HG03575 (cell line): ENCODE results near the gene PCSK6.

Source experiments
- ATAC-seq: cut with Tn5 transposase; IDR thresholded peaks from one replicate; pipeline ENCODE4 v1.9.1; 2021; ENCODE audit not compliant: unreplicated experiment, insufficient number of reproducible peaks, low FRiP score; ENCODE audit errors: extremely low read depth

Gene PCSK6

DNA sequence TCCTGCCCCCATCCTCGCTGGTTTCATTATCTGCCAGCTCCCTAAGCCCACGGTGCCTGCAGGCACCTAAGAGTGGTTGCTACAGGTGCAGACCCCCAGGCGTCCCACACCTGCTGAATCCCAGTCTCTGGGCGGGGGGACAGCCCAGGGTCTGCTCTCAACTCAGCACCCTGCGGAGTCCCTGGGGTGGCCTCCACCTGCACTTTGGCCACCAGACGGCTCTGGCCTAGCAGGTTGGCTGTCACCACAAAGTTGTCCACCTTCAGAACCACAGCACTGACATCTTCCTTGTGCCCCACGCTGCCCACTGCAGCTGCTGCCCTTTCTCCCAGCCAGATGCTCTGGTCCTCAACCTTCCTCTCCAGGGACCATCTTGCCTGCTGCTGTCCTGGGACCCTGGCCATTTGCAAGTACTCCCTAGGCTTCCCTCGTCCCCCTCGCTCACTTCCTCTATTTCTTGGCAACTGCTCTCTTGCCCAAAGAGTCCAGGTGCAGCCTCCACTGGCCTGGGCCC is 159.6 kb downstream of the PCSK6 start:
- ATAC-seq, result no peak

DNA sequence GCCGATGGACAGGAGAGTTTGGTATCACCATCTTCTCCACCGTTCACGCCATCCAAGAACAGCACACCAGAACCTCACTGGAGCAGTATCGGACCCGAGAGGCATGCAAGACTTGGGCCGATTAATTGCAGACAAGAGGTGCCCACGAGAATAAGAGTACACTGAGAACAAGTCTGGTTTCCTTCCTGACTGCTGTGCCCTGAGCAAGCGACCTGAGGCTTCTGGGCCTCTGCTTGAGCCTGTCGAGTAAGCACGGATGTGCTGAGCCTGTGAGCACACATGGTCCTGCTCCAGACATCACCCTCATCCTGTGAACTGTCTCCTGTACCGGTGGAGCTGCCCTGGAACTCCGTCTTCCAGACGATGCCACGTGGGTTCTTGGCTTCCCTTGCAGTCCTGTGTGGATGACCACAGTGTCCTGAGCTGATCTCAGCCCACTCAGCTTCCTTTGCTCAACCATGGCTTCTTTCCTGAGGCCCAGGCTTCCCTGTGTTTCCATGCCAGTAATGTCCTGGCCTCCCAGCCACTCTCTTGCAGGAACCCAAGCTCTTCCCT is 160.1 kb downstream of the PCSK6 start:
- ATAC-seq, result no peak

DNA sequence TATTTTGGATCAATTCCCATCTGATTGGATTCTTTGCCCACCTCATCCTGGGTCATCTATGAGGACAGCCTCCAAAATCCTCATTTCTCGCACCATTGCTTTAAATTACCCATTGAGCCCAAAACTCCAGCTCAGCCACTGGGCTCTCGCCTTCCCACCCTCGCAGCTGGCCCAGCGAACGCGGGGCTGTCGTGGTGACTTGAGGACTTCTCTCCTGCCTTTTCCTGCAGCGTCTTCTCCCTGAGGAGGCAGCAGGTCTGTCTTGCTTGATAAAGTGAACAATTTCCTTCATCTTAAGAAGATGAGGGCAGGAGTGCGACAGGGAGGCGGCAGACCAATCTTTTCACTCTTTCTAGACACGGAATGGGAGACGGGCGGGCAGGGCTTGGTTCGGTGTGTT is 161.5 kb downstream of the PCSK6 start:
- no peak for ATAC-seq

DNA sequence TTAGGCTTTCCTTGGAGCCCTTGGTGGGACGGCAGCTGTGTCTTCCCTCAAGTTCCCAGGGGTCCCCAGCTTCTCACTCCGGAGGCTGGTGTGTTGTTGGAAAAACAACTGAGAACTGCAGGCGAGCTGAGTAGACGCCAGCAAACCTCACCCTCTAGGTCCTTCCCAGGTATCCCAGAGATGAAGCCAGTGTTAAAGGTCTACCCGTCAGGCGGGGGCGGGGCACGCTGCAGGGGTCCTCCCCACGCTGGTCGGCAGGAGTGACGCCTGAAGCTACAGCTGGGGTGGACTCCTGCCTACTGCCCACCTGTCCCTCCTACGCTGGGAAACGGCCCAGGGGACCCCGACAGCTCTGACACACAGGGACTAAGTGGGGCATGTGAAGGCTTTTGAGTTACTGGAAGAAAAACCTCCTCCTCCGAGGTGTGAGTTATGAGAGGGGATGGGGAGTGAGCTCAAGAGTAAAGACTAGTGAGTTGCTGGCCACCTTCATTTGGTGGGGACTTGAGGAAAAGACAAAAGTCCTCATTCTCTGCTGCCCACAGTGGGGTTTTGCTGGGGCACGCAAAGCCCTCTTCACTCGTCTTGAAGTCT is 162.3 kb downstream of the PCSK6 start:
- ATAC-seq, result no peak

DNA sequence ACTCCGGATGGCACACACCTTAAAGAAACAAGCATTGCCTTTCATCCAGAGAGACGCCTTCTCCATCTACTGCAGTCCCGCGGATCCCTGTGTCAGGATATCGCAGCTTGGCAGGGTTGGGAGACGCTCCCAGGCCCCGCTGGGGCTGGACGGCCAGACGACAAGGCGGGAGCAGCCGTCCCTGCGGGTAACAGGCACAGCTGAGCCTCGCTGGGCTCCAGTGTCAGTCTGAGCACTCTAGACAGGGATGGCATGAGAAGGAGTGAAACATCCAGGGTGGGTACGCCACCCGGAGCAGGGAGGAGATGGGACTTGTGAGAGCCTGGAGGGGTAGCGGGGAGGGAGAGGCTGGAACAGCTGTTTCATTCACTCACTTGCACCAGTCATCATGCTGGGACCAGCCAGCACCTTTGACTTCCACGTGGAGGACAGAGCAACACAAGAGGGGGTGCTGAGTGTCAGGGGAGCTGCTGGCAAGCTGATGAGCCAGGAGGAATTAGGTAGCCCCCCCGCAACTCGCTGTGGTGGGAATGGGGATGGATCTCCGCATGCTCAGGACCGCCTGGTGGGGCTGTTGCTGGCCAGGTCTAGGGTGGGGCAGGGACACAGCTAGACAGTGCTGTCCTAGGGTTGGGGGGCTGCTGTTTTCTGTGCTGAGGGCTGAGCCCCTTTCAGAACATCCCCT is 162.9 kb downstream of the PCSK6 start:
- no peak for ATAC-seq

DNA sequence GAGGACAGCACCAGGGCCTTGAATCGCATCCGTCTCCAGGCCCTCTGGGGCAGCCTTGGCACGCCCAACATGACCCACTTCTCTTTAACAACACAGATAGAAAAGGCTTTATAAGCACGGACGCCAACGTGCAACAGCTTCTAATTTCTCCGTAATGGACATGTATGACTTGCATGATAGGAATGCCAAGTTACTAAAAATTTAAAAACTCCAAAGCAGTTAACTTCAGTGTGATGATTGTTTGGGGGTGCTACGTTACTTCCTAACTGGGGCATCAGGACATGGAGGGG is 163.5 kb downstream of the PCSK6 start:
- ATAC-seq, result no peak

DNA sequence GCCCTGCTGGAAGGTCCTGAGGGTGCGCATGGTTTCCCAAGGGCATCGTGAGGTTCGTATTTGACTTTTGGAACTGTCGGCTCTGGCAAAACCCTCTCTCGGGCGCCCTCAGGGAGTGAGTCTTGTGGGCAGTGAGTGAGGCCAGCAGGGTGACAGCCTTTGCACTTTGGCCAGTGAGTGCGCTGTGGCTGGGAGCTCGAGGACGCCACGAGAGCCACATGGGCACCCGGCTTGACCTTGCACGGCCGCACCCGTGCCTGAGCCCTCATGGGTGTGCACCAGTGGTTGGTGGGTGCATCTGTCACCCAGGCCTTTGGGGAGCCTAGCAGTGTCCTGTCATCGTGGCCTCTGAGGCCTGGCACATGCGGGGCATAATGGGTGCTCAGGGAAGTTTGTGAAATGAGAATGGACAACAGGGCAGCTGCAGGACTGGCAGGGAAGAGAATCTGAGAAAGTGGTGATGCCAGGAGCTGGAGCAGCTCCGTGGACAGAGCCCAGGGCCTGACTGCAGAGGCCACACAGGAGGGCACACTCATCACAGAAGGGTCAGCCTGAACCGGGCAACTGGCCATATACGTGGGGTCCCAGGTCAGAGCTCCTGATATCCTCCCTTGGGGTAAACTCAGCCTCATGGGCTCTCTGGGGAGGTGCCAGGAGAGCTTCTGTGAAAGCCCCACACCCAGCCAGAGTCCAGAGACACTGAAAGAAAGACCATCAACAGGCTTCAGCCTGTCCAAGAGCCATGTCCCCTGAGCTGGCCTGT is 164.1 kb downstream of the PCSK6 start:
- ATAC-seq, result no peak

DNA sequence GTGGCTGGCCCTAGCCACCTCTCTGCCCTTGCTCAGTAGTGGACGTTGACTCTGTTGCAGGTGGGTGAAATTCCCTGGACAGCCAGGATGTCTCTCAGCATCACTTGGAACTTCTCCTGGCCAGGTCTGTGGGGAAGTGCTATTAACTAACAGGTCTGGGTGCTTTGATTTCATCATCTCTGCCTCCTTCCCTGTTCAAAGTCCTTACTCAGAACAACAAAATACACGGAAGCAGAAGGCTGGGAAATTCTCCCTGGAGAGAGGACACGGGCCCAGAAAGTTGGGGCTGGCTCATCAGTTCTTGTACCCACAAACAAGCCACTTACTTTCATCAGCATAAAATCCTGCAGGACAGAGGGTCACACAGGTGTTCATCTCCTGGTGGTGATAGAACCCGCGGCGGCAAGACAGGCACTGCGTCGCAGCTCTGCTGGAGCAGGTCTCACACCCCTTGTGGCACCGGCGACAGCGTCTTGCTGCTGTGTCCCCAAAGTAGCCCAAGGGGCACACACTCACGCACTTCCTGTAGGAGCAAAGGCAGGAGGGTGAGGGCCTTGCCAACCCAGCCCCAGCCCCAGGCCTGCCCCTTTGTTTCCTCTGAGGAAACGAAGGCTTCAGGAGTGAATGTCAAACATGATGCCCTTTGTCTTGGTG is 164.9 kb downstream of the PCSK6 start:
- no peak for ATAC-seq

DNA sequence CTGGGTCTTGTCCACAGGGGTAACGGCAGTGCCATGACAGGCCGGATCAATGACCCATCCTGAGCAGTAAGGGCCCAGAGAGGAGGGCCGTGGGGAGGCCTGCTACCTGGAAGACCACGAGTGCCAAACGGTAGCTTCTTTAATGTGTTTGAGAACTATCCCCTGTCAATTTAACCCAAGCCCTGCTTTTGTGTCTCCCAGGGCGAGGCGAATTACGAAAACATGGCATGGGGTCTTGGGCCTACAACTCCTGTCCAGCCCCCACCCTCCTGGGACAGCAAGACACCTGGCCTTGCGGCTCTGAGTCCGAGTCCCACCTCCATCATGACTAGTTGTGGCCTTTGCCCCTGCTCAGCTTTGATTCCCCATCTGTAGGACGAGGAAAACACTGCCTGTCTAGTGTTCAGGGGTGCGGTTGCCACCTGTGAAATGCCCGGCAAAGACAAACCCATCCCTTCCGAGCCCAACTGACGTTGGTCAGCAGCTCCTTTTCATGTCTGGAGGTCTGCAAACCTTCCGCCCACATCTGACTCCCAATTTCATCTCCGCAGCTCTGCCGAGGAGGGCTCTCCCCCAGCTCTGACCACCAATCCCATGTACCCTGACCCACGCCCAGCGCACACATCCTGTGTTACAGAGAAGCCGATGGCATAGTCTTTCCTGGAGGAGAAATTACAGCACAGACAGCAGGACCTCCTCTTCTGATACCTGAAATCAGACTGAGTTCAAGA is 165.5 kb downstream of the PCSK6 start:
- ATAC-seq, result no peak

DNA sequence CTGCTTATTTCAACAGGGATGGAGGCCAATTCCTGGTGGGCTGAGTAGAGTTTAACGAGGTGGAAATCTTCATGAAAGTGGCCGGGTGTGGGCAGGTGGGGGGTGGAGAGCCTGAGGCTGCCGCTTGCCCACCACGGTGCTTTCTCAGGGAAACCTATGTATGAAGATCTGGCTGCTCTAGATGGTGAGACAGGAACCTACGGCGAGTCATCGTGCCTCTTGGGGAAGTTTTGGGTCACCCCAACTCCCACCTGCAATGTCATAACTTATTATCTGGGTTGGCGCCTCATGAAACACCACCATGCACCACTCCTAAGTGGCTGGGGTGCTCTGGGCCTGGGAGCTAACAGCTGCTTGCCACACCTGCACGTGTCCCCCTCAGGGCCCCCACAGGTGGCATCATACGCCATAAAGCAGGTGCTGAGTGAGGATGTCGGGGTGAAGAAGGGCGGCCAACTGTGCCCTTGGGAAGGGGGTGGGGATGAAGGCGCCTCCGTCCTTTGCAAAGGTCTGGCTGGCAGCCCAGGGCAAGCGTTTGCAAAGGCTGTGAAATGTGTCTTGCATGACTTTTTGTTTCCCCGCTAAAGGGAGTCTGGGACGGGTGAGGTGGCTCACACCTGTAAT is 166.5 kb downstream of the PCSK6 start:
- ATAC-seq, result no peak

DNA sequence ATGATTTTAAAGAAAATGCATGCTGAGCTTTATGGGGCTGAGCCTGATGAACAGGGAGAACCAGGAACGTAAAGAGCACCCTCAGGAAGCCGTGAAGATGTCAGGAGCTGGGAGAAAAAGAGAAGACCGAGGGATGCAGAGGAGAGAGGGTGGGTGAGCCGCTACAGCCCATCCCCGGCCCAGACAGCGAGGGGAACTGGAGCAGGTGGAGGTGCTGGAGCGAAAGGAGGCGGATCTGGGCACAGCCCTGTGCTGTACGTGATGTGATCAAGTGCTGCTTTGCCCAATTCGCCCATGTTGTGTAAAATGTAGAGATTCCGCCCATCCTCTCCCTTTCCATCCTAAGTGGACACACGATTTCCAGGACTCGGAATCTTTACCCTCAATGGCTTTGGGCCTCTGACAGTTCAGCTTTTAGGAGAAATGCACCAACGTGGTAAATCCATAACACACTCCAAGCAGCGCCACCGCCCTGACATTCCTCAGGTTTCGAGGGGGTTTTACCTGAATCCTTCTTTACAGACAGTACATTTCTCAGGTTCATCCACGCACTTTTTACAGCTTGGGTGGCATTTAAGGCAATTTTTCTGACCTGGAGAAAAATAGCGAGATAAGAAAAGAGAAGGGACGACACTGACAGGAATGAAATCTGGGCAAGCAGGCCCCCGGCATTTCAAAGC is 167.4 kb downstream of the PCSK6 start:
- ATAC-seq, result no peak

DNA sequence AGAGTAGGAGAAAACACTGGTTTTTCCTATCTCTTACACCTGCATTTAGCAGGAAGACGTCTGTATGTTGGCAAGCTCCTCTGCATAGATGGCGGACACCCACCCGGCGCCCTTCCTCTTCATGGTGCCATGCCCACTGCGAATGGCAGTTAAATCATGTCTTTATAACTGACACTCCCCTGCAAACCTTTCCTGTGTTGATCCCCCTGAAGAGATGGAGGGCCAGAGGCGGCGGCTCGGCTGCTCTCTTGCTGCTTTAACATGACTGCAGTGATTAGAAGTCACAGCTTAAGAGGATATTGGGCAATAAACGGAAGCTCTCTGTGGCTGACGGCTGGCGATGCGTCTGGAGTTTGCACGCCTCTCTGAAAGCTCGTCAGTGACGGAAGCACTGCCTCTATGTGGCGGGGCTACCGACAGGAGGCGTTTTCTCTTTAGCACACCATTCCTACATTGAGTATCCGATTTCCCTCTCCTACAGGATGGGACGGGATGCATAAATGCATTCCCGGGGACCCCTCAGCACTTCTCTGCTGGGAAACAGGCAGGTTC is 168.9 kb downstream of the PCSK6 start:
- no peak for ATAC-seq

DNA sequence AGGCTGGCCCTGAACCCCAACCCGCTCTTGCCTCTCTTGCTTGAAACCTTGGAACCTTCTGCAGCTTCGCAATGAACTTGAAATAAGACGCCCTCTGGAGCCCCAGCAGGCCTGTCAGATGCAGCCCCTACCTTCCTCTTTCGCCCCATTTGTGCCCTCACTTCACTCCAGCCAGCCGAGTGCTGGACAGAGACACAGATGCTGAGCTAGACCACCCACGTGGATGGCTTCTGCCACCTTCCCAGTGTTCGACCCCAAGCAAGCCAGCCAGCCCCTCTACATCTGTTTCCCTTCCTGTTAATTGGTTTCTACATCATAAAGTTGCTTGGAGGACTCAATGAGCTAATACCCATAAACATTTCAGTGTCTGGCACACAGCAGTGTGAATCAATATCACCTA is 170.7 kb downstream of the PCSK6 start:
- no peak for ATAC-seq

DNA sequence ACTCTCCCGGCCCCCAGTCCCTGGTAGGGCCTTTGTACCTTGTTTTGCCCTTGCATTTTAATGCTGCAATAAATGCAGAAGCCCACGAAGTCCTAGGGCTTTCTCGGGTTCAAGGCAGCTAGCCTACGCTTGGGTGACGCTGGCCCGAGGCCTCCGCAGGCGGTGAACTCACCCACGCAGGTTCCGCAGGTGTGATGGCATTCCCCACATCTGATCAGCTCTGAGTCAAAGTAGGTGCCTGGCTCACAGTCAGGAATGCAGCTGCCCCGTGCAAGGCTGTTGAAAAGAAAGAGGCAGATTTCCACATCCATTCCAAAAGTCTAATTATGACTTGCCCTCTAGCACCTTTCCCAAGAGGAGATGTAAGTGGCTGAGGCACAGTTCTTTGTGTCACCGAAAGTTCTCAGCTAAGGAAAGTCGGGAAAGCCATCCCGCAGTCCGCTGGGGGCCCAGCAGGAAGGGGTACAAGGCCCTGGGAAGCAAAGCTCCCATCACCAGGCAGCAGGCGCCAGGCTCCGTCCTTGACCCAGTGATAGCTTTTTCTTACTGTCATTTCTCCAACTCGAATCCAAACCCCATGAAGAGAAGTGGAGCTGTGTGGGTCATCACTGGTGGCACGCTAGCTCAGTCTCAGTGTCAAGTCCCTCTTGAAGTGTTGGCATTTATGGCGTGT is 171.2 kb downstream of the PCSK6 start:
- no peak for ATAC-seq

DNA sequence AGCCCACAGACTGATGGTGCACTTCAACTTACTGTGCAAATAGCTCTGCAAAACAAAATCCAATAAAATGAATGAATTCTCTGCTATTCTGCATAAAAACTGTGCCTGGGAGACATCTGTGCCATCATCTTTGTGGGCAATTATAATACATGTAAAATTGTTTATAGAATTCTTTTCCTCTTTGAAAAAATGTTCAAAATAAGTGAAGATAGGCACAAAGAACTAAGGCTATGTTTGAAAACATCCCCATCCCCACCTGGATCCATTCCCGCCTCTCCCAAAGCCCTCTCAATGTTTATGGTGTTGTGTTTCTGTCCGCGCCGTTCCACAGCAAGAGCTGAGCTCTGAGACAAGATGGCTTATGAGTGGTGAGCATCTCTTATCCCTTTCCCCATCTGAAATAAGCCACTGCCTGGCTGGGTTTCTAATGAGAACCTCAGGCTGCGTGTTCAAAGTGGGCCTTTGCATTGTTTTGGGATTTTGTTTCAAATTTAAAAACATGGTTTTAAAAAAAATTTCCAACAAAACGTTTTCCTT is 172.1 kb downstream of the PCSK6 start:
- no peak for ATAC-seq

DNA sequence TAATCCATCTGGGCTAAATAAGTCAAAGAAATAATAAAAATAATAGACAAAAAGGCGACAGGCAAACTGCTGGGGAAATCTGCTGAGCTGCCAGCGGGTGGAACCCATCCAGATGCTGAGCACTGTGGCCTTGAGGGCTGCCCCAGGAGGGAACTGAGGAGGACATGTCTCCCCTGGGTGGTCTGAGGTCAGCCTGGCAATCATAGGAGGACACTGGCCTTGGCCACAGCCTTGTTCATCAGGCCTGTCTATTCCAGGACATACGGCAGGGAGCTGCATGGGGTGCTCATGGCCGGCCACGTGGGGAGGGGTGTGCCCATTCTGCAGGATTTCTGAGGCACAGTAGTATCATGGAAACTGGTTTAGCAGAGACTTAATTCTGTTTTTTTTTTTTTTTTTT is 173.0 kb downstream of the PCSK6 start:
- ATAC-seq, result no peak

DNA sequence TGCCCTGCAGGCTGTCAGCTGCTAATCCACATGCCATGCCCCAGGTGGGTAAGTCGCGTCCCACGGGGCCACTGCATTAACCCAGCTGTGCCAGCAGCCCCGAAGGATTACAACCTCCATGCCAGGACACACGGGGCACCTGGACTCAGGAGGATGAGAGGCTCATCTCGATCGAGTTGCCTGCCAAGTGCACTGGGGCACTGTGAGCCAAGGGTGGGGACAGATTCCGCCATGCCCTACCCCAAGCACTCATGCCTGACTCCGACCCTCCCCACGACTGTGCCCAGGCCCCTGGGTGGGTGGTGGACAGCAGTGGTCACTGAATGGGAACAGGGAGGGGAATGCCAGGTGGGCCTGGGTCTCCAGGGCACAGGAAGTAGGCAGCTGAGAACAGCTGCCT is 173.8 kb downstream of the PCSK6 start:
- ATAC-seq, result no peak
